Adipocyte (in vitro differentiated cells): Measurements from ENCODE around the gene CRYM.

Experiments used
- DNase-seq: peaks from one replicate; pipeline ENCODE4 v3.0.0-alpha.2; 2015; ENCODE audit warnings: low read depth
- H3K27me3 ChIP-seq: replicated peaks from 2 replicates; pipeline ENCODE4 v1.7.0; 2013; ENCODE audit warnings: mild to moderate bottlenecking, low read length, moderate library complexity; ENCODE audit not compliant: control insufficient read depth, insufficient read depth
- H3K36me3 ChIP-seq: 2 replicates; pipeline ENCODE4 v1.7.0; 2013; ENCODE audit warnings: low read length, mild to moderate bottlenecking, moderate library complexity; ENCODE audit not compliant: control insufficient read depth, insufficient read depth, severe bottlenecking
- H3K4me1 ChIP-seq: 2 replicates; pipeline ENCODE4 v1.7.0; 2013; ENCODE audit warnings: mild to moderate bottlenecking, low read length, moderate library complexity; ENCODE audit not compliant: control insufficient read depth, insufficient read depth
- H3K4me3 ChIP-seq: 2 replicates; pipeline ENCODE4 v1.7.0; 2013; ENCODE audit warnings: mild to moderate bottlenecking, low read length, moderate library complexity
- H3K9ac ChIP-seq: 2 replicates; pipeline ENCODE4 v1.7.0; 2013; ENCODE audit warnings: mild to moderate bottlenecking, low read length, moderate library complexity
- H3K9me3 ChIP-seq: 2 replicates; pipeline ENCODE4 v1.7.0; 2013; ENCODE audit warnings: mild to moderate bottlenecking, low read length, moderate library complexity; ENCODE audit not compliant: control insufficient read depth

CRYM gene

GRCh38 chr16:21219551-21219950 is 58.5 kb downstream of the CRYM start:
- Histone ChIP-seq H3K36me3 (no peaks in the 10 kb centered on the region), H3K27me3 (peaks cover 29% of the 10 kb centered on the region), H3K9me3 (peaks cover 5% of the 10 kb centered on the region), H3K4me1 (no peaks in the 10 kb centered on the region), H3K9ac (no peak overlapping the region), H3K4me3 (no peak overlapping the region)
- no peak for DNase-seq

DNA sequence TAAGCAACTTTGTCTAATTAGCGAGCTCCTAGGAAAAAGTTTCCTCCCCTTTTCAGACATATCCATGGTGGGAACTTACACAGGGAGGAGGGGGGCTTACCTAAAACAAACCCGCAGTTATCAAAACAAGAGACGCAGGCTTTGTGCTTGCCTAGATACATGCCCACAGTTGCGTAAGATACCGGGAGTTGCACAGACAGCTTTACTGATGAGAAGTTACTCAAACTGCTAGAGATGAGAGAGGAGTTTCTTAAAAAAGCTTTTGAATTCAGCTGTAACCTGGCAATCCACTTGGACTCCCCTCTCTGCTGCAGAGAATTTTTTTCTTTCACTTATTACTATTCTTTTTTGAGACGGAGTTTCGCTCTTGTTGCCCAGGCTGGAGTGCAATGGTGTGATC is 59.9 kb downstream of the CRYM start:
- H3K36me3 ChIP-seq: no peaks in the 10 kb centered on the region
- H3K9me3 ChIP-seq: peaks cover 5% of the 10 kb centered on the region
- peaks cover 29% of the 10 kb centered on the region for H3K27me3 ChIP-seq
- H3K4me3 ChIP-seq: no peak overlapping the region
- no peak overlapping the region for H3K9ac ChIP-seq
- no peak for DNase-seq
- H3K4me1 ChIP-seq: no peaks in the 10 kb centered on the region

- Histone ChIP-seq H3K27me3 (peaks cover 29% of the 10 kb centered on the region), H3K4me1 (no peaks in the 10 kb centered on the region), H3K4me3 (no peak overlapping the region), H3K9ac (no peak overlapping the region), H3K36me3 (no peaks in the 10 kb centered on the region), H3K9me3 (peaks cover 5% of the 10 kb centered on the region)
- DNase-seq: no peak
Observed at GRCh38 chr16:21217121-21217520, 61.0 kb downstream of the CRYM start.

DNA sequence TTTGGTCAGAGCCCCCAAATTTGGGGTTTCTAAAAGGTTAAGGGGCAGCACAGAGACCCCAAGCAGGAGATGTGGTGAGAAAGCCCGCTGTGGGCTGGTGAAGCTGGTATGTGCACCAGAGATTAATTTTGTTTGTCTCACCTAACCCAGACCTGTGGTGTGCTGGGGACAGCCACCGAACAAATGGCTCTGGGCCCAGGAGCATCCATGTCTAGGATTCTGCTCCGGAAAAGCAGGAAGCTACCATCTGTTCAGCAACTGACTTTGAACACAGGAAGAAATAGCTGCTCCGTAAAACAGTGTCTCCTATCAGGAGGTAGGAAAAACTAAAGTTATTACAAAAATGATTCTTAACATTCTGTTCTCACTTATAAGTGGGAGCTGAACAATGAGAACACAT is 64.0 kb downstream of the CRYM start:
- no peak for DNase-seq
- no peak overlapping the region for H3K9ac ChIP-seq
- no peaks in the 10 kb centered on the region for H3K9me3 ChIP-seq
- H3K36me3 ChIP-seq: no peaks in the 10 kb centered on the region
- peaks cover 39% of the 10 kb centered on the region for H3K27me3 ChIP-seq
- H3K4me3 ChIP-seq: no peak overlapping the region
- no peaks in the 10 kb centered on the region for H3K4me1 ChIP-seq

GRCh38 chr16:21211486-21211885 is 66.6 kb downstream of the CRYM start, which contains the start of gene ZP2:
Gene ZP2, minus strand, starts transcription at chr16:21211574. Its CDS starts 27 bp downstream, at chr16:21211547.
- Histone ChIP-seq H3K9ac (no peak within 1 kb of the TSS), H3K9me3 (no peaks in the 10 kb centered on the region), H3K4me3 (no peak within 1 kb of the TSS), H3K27me3 (peaks cover 40% of the 10 kb centered on the region), H3K36me3 (no peaks in the 10 kb centered on the region), H3K4me1 (no peaks in the 10 kb centered on the region)
- DNase-seq: no peak
